8988T (cell line): ENCODE data around the gene NT5C3B.
"Not testable (repeated sequence)": the region's sequence is repeated elsewhere in the genome, so short reads cannot be mapped to it uniquely, and the experiment has no call there.

Source experiments
- DNase-seq: peaks from one replicate; pipeline ENCODE4 v3.0.0; 2011

The NT5C3B gene

GRCh38 chr17:41837761-41838538 lies 1.9 kb upstream of the NT5C3B start, which contains the start of gene KLHL10:
TSS of gene KLHL10 (plus strand) at chr17:41837825. CDS start at chr17:41837933, 108 bp downstream.
- DNase-seq: no peak

GRCh38 chr17:41836550-41837196 lies 641 bp upstream of the NT5C3B start:
- no peak for DNase-seq

- DNase-seq: no peak
Observed at GRCh38 chr17:41835214-41835799, 725 bp downstream of the NT5C3B start.

- DNase-seq: not testable (repeated sequence)
Observed at GRCh38 chr17:41829961-41830360, 6.1 kb downstream of the NT5C3B start.

- DNase-seq: no peak
Observed at GRCh38 chr17:41825175-41825845, 10.7 kb downstream of the NT5C3B start.

GRCh38 chr17:41824086-41824485 lies 11.9 kb downstream of the NT5C3B start:
- no peak for DNase-seq

- DNase-seq: no peak
Observed at GRCh38 chr17:41823580-41823979, 12.5 kb downstream of the NT5C3B start.

- DNase-seq: no peak
Observed at GRCh38 chr17:41823141-41823524, 12.9 kb downstream of the NT5C3B start.

- no peak for DNase-seq
Observed at GRCh38 chr17:41822216-41823140, 13.6 kb downstream of the NT5C3B start.

GRCh38 chr17:41821776-41822175 lies 14.3 kb downstream of the NT5C3B start:
- DNase-seq: no peak

GRCh38 chr17:41818024-41818423 lies 18.0 kb downstream of the NT5C3B start:
- no peak for DNase-seq

- DNase-seq: no peak
Observed at GRCh38 chr17:41816637-41817320, 19.3 kb downstream of the NT5C3B start.

GRCh38 chr17:41814195-41814594 lies 21.8 kb downstream of the NT5C3B start:
- no peak for DNase-seq

GRCh38 chr17:41813699-41814124 lies 22.3 kb downstream of the NT5C3B start:
- DNase-seq: no peak

GRCh38 chr17:41813152-41813680 lies 22.8 kb downstream of the NT5C3B start:
- no peak for DNase-seq

- no peak for DNase-seq
Observed at GRCh38 chr17:41812381-41813151, 23.5 kb downstream of the NT5C3B start, which contains the start of gene FKBP10. TSS of gene FKBP10 (plus strand) at chr17:41813004. CDS start at chr17:41813035, 31 bp downstream.

- DNase-seq: peak; percentile 79
Observed at GRCh38 chr17:41811549-41812380, 24.3 kb downstream of the NT5C3B start, which contains the start of gene P3H4. TSS of gene P3H4 (minus strand) at chr17:41811949. CDS start at chr17:41811915, 34 bp downstream.

- no peak for DNase-seq
Observed at GRCh38 chr17:41810659-41811548, 25.1 kb downstream of the NT5C3B start.
